Suprapubic skin (tissue), 4 donors: Measurements from ENCODE around the gene PLPP1.

Experiments used
- CTCF ChIP-seq, 2 donors: fragments of 200-600 bp in 1 of 2; fragments of 450-650 bp in 1 of 2; sonication (generic) in 1 of 2; IDR thresholded peaks; one replicate each; pipeline ENCODE4 v1.5.1; 2016 to 2019; ENCODE audit warnings: antibody characterized with exemption in 2 of 2, mild to moderate bottlenecking in 1 of 2, moderate library complexity in 1 of 2
- EP300 ChIP-seq: sonication (generic); formaldehyde crosslinking; IDR thresholded peaks from one replicate; pipeline ENCODE4 v1.6.1; 2017; ENCODE audit warnings: antibody characterized with exemption
- POLR2A ChIP-seq, 2 donors: fragments of 450-650 bp; IDR thresholded peaks; one replicate each; pipeline ENCODE4 v1.6.1; 2017; ENCODE audit warnings: antibody characterized with exemption in 2 of 2, mild to moderate bottlenecking in 2 of 2, moderate library complexity in 2 of 2
- POLR2AphosphoS5 ChIP-seq, 3 donors: sonication (generic); formaldehyde crosslinking; IDR thresholded peaks; one replicate each; pipeline ENCODE4 v1.6.1; 2017; ENCODE audit warnings: antibody characterized with exemption in 3 of 3

- TF ChIP-seq CTCF (IDR thresholded peaks at IDR 0.05) (no peak), POLR2AphosphoS5 (IDR thresholded peaks at IDR 0.05) (no peak), EP300 (no peak), POLR2A (IDR thresholded peaks at IDR 0.05) (no peak)
These were observed 30.0 kb upstream of the PLPP1 start for GRCh38 chr5:55564721-55565120.
